Ishikawa (cell line): Measurements from ENCODE around the gene STRBP.

Experiments
- CEBPB ChIP-seq: IDR thresholded peaks from 2 replicates; pipeline ENCODE4 v1.6.1; 2012
- CREB1 ChIP-seq: IDR thresholded peaks from 2 replicates; pipeline ENCODE4 v1.6.1; 2012; ENCODE audit warnings: low read depth
- EGR1 ChIP-seq: IDR thresholded peaks from 2 replicates; pipeline ENCODE4 v1.6.1; 2012
- EP300 ChIP-seq: IDR thresholded peaks from 2 replicates; pipeline ENCODE4 v1.6.1; 2012; ENCODE audit warnings: borderline replicate concordance
- FOXM1 ChIP-seq: IDR thresholded peaks from 2 replicates; pipeline ENCODE4 v1.6.1; 2012; ENCODE audit warnings: low read depth, borderline replicate concordance
- NFIC ChIP-seq: IDR thresholded peaks from 2 replicates; pipeline ENCODE4 v1.6.1; 2012
- RAD21 ChIP-seq: IDR thresholded peaks from 2 replicates; pipeline ENCODE4 v1.6.1; 2012; ENCODE audit warnings: low read depth
- TAF1 ChIP-seq: IDR thresholded peaks from 2 replicates; pipeline ENCODE4 v1.6.1; 2012; ENCODE audit warnings: low read depth, mild to moderate bottlenecking
- TCF12 ChIP-seq: IDR thresholded peaks from 2 replicates; pipeline ENCODE4 v1.6.1; 2012; ENCODE audit warnings: low read depth
- TEAD4 ChIP-seq: IDR thresholded peaks from 2 replicates; pipeline ENCODE4 v1.6.1; 2012
- YY1 ChIP-seq: IDR thresholded peaks from 2 replicates; pipeline ENCODE4 v1.6.1; 2012; ENCODE audit warnings: low read depth
- ZBTB7A ChIP-seq: IDR thresholded peaks from 2 replicates; pipeline ENCODE4 v1.6.1; 2012; ENCODE audit warnings: low read depth
- TF ChIP-seq, protein P1 (sequence below): IDR thresholded peaks from 2 replicates; pipeline ENCODE4 v1.6.1; 2012
- TF ChIP-seq, protein P2 (sequence below): IDR thresholded peaks from 2 replicates; pipeline ENCODE4 v1.6.1; 2012
- TF ChIP-seq, protein P3 (sequence below): IDR thresholded peaks from 2 replicates; pipeline ENCODE4 v1.6.1; 2012; ENCODE audit warnings: low read depth, mild to moderate bottlenecking

The STRBP gene

DNA sequence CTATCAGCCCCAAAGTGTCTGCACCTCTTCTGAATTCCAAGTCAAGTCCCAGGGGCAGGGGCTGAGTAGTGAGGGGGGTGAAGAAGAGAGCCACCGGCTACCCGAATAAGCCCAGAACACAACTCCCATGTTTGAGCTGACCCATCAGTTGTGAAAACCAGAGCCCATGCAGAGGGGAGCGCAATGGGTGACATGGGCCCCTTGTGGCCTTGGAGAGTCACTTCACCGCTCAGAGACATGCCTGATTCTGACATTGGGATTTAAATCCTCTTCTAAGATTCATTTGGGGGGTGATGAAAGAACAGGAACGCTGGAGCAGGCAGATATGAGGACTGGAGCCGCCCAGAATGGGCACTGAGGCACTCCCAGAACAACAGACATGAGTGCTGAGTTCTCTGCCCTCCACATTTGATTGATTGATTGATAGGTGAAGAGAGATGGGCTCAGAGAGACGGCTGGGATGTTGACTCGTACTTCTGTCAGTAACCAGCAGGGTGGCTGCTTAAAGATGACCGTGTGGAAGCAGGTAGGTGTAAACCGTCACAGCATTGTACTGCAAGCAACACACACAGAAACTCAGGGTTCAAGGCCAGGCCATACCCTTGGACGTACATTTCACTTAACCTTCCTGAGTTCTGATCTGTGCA is 160.6 kb downstream of the STRBP start:
- TF ChIP-seq YY1 (no peak), EP300 (no peak), EGR1 (no peak), NFIC (no peak), RAD21 (no peak), TEAD4 (no peak), FOXM1 (no peak), CEBPB (no peak), CREB1 (no peak), TAF1 (no peak), TCF12 (no peak), ZBTB7A (no peak)
- TF ChIP-seq, protein P1, sequence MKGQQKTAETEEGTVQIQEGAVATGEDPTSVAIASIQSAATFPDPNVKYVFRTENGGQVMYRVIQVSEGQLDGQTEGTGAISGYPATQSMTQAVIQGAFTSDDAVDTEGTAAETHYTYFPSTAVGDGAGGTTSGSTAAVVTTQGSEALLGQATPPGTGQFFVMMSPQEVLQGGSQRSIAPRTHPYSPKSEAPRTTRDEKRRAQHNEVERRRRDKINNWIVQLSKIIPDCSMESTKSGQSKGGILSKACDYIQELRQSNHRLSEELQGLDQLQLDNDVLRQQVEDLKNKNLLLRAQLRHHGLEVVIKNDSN: no peak
- TF ChIP-seq, protein P2, sequence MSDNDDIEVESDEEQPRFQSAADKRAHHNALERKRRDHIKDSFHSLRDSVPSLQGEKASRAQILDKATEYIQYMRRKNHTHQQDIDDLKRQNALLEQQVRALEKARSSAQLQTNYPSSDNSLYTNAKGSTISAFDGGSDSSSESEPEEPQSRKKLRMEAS: no peak
- TF ChIP-seq, protein P3, sequence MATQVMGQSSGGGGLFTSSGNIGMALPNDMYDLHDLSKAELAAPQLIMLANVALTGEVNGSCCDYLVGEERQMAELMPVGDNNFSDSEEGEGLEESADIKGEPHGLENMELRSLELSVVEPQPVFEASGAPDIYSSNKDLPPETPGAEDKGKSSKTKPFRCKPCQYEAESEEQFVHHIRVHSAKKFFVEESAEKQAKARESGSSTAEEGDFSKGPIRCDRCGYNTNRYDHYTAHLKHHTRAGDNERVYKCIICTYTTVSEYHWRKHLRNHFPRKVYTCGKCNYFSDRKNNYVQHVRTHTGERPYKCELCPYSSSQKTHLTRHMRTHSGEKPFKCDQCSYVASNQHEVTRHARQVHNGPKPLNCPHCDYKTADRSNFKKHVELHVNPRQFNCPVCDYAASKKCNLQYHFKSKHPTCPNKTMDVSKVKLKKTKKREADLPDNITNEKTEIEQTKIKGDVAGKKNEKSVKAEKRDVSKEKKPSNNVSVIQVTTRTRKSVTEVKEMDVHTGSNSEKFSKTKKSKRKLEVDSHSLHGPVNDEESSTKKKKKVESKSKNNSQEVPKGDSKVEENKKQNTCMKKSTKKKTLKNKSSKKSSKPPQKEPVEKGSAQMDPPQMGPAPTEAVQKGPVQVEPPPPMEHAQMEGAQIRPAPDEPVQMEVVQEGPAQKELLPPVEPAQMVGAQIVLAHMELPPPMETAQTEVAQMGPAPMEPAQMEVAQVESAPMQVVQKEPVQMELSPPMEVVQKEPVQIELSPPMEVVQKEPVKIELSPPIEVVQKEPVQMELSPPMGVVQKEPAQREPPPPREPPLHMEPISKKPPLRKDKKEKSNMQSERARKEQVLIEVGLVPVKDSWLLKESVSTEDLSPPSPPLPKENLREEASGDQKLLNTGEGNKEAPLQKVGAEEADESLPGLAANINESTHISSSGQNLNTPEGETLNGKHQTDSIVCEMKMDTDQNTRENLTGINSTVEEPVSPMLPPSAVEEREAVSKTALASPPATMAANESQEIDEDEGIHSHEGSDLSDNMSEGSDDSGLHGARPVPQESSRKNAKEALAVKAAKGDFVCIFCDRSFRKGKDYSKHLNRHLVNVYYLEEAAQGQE: no peak

DNA sequence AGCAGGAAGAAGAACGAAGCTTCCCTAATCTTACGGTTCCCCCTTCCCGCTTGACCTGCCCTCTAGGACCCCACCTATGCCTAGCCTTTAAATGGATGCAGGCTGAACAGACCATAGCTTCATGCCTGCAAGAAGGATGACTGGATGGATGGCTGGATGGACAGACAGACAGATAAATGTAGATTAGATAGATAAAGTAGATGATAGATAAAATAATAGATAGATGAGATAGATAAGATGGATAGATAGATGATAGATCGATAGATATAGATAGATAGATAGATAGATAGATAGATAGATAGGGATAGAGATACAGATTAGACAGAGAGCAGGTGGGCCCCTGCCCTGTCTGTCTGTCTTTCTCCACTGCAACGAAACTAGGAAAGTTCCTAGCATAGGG is 162.9 kb downstream of the STRBP start:
- TF ChIP-seq EGR1 (no peak), ZBTB7A (no peak), CEBPB (no peak), TAF1 (no peak), TEAD4 (no peak), NFIC (no peak), CREB1 (no peak), FOXM1 (no peak), EP300 (no peak), TCF12 (no peak), YY1 (no peak), RAD21 (no peak)
- TF ChIP-seq, protein P2: no peak
- TF ChIP-seq, protein P3: no peak
- TF ChIP-seq, protein P1: no peak

DNA sequence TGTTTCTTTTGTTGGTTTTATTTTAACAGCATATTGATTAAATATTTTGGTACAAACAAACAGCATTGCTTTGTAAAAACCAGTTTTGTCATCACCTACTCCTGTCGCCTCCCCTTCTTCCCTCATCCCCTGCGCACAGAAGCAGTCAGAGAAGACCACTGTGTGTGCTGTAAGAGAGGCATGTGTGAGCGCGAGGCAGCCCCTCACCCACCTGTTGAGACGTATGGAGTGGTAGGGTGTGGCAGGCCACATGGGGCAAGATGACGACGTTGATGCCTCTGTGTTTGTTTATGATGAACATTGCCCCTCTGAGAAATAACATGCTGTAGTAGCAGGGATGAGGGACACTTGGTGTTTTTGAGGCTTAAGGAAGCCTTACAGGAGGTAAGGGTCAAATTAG is 163.6 kb downstream of the STRBP start:
- TF ChIP-seq TCF12 (no peak), RAD21 (no peak), NFIC (no peak), TAF1 (no peak), EP300 (no peak)
- TF ChIP-seq, protein P1: no peak
- TF ChIP-seq, protein P2: no peak

DNA sequence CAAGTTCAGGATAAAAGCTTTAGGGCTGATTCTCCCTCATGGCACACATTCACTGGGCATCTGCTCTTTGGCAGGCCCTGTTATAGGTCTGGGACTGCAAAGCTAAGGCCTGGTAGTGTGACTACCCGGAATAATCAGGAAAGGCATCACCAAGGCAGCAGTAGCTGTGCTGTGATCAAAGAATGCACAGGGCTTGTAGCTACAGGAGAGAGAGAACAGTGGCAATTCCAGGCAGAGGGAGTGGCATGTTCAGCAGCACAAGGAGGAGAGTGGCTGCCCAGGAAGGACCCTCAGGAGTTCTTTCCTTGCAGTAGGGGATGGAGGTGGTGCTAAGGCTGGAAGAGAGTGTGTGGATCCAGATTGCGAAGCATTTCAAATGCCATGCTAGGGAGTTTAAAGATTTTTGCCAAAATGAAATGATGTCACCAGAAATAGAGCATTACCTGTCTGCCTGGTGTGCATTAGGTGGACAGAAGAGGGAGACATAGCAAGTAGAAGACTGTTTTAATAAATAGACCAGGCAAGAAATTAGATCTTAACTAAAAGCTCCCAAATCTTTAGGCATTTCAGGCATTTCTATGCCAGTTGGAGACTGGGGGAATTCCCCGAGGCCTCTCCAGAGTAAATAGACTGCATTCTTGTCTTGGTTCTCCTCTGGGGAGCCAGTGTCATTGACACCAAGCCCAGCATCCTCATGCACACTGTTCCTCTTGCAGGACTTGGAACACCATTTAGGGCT is 165.8 kb downstream of the STRBP start:
- TF ChIP-seq RAD21 (0 out of 2 replicates have a peak, but pooled peaks have one; percentile 7), YY1 (no peak)

DNA sequence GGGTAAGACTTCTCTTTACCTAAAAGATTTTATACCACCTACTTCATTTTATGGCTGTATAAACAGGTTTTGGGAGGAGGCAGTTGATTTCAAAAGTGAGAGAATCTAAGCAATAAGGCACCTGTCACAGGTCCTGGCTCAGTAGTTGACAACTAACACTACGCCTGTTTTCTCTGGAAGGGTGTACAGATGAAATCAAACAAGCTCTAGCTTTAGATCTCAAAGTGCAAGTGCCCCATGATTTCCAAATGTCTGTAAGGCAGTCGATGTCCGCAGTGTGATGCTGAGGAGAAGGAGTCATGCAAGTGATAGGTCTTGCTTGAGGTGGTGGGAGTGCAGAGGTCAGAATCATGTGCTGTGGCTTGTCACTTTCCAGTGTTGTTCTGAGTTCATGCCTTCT is 168.8 kb downstream of the STRBP start:
- TF ChIP-seq EGR1 (no peak), FOXM1 (no peak), YY1 (no peak)

DNA sequence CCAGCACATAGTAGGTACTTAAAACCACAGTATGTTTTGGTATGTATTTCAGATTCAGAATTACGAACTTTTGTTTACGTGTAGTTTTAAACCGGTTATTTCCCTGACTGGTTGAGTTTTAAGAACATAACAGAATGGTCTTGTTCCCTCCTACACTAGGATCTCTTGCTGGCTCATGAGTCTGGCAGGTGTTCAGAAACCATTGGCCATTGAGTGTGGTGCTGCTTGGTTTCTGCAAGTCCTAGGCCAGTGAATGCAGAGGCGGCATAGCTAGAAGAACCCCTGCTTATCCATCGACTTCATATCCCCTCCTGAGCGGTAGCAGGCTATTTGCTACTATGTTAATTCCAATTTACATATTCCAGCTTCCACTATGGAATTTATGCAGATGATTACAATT is 169.3 kb downstream of the STRBP start:
- TF ChIP-seq CREB1 (no peak), EP300 (no peak), NFIC (no peak)
